ENCODE measurements around the gene MTUS2. TPM values are rescaled to one million over a fixed set of nuclear protein-coding genes. Genes with fewer than 3 reads are reported as not detected.
A peak's percentile ranks its signal among the peaks of the same experiment; 100 is the strongest.

MTUS2 gene
- total RNA-seq, 4 donors from 2014 or later = 0.08 to 0.57 TPM; not detected in 2

DNA sequence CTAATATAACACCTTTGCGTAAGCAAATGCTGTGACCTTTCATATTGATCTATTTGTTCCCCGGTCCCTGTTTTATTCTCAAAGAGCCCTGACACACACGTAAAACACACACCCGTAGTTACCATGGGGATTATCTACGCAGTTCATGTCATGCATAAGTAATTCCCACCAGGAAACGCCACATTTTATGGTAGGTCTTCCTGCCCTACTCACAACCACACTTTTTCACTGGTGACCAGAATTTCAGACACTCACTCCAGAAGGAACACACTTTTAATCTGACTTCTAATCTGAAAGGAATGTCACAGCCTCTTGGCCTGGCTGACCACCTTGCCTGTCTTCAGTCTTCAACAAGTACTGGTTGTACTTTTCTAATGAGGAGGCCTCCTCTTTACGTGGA, 728.6 kb downstream of the MTUS2 start:
- WGBS, 2 donors = 56 to 76% methylated on average over 7 of the region's 7 CpGs
- no peak for TF ChIP-seq POLR2A (IDR thresholded peaks at IDR 0.05)
- TF ChIP-seq, protein P1, sequence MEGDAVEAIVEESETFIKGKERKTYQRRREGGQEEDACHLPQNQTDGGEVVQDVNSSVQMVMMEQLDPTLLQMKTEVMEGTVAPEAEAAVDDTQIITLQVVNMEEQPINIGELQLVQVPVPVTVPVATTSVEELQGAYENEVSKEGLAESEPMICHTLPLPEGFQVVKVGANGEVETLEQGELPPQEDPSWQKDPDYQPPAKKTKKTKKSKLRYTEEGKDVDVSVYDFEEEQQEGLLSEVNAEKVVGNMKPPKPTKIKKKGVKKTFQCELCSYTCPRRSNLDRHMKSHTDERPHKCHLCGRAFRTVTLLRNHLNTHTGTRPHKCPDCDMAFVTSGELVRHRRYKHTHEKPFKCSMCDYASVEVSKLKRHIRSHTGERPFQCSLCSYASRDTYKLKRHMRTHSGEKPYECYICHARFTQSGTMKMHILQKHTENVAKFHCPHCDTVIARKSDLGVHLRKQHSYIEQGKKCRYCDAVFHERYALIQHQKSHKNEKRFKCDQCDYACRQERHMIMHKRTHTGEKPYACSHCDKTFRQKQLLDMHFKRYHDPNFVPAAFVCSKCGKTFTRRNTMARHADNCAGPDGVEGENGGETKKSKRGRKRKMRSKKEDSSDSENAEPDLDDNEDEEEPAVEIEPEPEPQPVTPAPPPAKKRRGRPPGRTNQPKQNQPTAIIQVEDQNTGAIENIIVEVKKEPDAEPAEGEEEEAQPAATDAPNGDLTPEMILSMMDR (IDR thresholded peaks at IDR 0.05) = no peak
- H3K27me3 ChIP-seq = no peaks in the 10 kb centered on the region
- peak overlapping the region in 2 of 4 donors; percentile 53 to 61 for H3K27ac ChIP-seq
- H3K4me3 ChIP-seq = no peak overlapping the region
- H3K9me3 ChIP-seq = no peaks in the 10 kb centered on the region
- DNase-seq = no peak
- peaks cover 0 to 100% (median 15%) of the 10 kb centered on the region in 3 donors for H3K4me1 ChIP-seq
- peaks cover 0 to 75% (median 4%) of the 10 kb centered on the region in 3 donors for H3K36me3 ChIP-seq
- intact Hi-C loops (cut with DNase I) = no loop called here

DNA sequence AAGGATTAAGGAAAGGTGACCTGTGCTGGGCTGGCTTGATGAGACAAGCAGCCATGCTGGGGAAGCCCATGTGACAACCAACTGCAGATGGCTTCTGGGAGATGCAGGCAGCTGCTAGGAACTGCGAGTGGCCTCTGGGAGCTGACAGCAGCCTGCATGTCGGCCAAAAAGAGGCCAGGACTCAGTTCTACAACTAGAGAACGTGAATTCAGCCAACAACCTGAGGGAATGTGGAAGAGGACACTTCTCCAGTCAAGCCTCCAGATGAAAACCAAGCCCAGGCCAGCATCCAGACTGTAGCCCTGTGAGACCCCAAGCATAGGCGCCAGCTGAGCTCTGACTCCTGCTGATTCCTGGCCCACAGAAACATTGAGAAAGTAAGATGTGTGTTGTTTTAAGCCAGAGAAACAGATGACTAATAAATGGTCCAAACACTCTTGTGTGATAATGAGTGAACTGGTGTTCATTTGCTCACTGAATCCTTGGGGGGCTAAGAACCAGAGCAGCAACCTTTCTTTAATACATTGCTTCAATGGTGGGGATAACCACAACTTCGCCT, 730.4 kb downstream of the MTUS2 start:
- Histone ChIP-seq H3K4me1 (peaks cover 0 to 92% (median 15%) of the 10 kb centered on the region in 3 donors), H3K36me3 (peaks cover 0 to 70% (median 4%) of the 10 kb centered on the region in 3 donors), H3K27ac (peak overlapping the region in 1 of 4 donors; percentile 51), H3K4me3 (no peak overlapping the region), H3K27me3 (no peaks in the 10 kb centered on the region), H3K9me3 (no peaks in the 10 kb centered on the region)
- no peak for DNase-seq
- 68 to 90% methylated on average over 5 of the region's 5 CpGs for WGBS, 2 donors
- TF ChIP-seq, protein P1 (IDR thresholded peaks at IDR 0.05) = no peak
- TF ChIP-seq POLR2A (IDR thresholded peaks at IDR 0.05) = no peak
- intact Hi-C loops (cut with DNase I) = no loop called here

DNA sequence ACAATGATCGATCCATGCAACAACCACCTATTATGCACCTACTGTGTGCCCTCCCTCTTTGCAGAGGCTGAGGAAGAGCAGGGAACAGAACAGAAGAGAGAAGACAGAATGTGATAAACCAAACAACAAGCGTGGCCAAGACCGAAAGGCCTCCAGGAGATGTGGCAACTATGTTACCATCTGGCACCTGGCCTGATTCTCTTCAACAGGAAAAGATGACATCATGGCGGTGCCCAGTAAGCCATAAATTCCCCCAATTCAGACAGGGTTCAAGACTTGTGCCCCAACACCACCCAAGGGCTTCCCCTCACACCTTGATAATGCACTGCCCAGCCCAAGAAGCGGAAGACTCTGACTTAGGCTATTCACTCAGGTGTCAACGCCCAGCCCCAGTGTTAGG, 731.1 kb downstream of the MTUS2 start:
- no peak for DNase-seq
- intact Hi-C loops (cut with DNase I) = no loop called here
- Histone ChIP-seq H3K4me1 (peaks cover 0 to 92% (median 14%) of the 10 kb centered on the region in 3 donors), H3K27ac (peak overlapping the region in 3 of 4 donors; percentile 19 to 51 (median 24)), H3K27me3 (no peaks in the 10 kb centered on the region), H3K9me3 (no peaks in the 10 kb centered on the region), H3K4me3 (no peak overlapping the region), H3K36me3 (peaks cover 0 to 65% (median 4%) of the 10 kb centered on the region in 3 donors)
- TF ChIP-seq POLR2A (IDR thresholded peaks at IDR 0.05) = no peak
- TF ChIP-seq, protein P1 (IDR thresholded peaks at IDR 0.05) = no peak
- 54 to 81% methylated on average over 5 to 6 of the region's 6 CpGs for WGBS, 2 donors

Small RNA genes lying within 50 kb of the gene (small RNA-seq; reads per million reads assigned to genes)
- gene AL359741.1 = 0 reads per million in 4 donors

Other genes starting within 250 kb of the MTUS2 start
- gene POMP, start 161.2 kb upstream of the MTUS2 start, total RNA-seq = 10 to 100 TPM; 42.8 to 79.4 (median 65.3) TPM
- 1 to 10 TPM in 3 of 4 donors, under 1 TPM in 1; 0.99 to 8.0 (median 3.1) TPM for gene SLC46A3, start 101.4 kb upstream of the MTUS2 start, total RNA-seq